GM12878 (cell line): ENCODE results near the gene ATN1. TPM values are rescaled to one million over a fixed set of nuclear protein-coding genes. Genes with fewer than 3 reads are reported as not detected.

Experiments
- ESRRA ChIP-seq: IDR thresholded peaks from 2 replicates; pipeline ENCODE4 v1.6.1; 2012; ENCODE audit warnings: mild to moderate bottlenecking, low read length, improper control_type of control experiment
- EZH2 ChIP-seq: IDR thresholded peaks from 2 replicates; pipeline ENCODE4 v1.6.1; 2012; ENCODE audit warnings: low read depth, mild to moderate bottlenecking, control low read depth, inconsistent platforms, low read length, borderline replicate concordance; ENCODE audit not compliant: control insufficient read depth
- GATAD2B ChIP-seq: fragments of 450-650 bp; conservative IDR thresholded peaks from 2 replicates; pipeline ENCODE4 v1.6.1; 2017; ENCODE audit warnings: low read depth, mild to moderate bottlenecking, moderate library complexity
- HDAC6 ChIP-seq: fragments of 200-600 bp; sonication (generic); IDR thresholded peaks from one replicate; pipeline ENCODE4 v1.8.0; 2017; ENCODE audit warnings: antibody characterized with exemption; ENCODE audit not compliant: unreplicated experiment
- KAT2A ChIP-seq: conservative IDR thresholded peaks from 2 replicates; pipeline ENCODE4 v1.6.1; 2011; ENCODE audit warnings: low read depth, low read length; ENCODE audit not compliant: control insufficient read depth
- MYC ChIP-seq: IDR thresholded peaks from 2 replicates; pipeline ENCODE4 v1.6.1; 2011; ENCODE audit warnings: mild to moderate bottlenecking, low read length, moderate library complexity, inconsistent platforms; ENCODE audit not compliant: insufficient read depth, insufficient replicate concordance, insufficient read length, severe bottlenecking
- PAX8 ChIP-seq: fragments of 450-650 bp; IDR thresholded peaks from 2 replicates; pipeline ENCODE4 v1.6.1; 2017; ENCODE audit warnings: mild to moderate bottlenecking, moderate library complexity
- POLR2A ChIP-seq: IDR thresholded peaks from 2 replicates; pipeline ENCODE4 v1.6.1; 2011; ENCODE audit warnings: low read depth, mild to moderate bottlenecking, low read length
- SMAD1 ChIP-seq: fragments of 450-650 bp; IDR thresholded peaks from 2 replicates; pipeline ENCODE4 v1.6.1; 2018; ENCODE audit warnings: mild to moderate bottlenecking, low read depth; ENCODE audit not compliant: partially characterized antibody
- SMARCA5 ChIP-seq: fragments of 450-650 bp; IDR thresholded peaks from 2 replicates; pipeline ENCODE4 v1.6.1; 2017; ENCODE audit warnings: mild to moderate bottlenecking
- SMC3 ChIP-seq: IDR thresholded peaks from 2 replicates; pipeline ENCODE4 v1.6.1; 2011; ENCODE audit warnings: low read length, improper control_type of control experiment, borderline replicate concordance
- TCF3 ChIP-seq: IDR thresholded peaks from 2 replicates; pipeline ENCODE4 v1.6.1; 2012; ENCODE audit warnings: low read depth, mild to moderate bottlenecking, low read length, borderline replicate concordance; ENCODE audit not compliant: insufficient read depth
- ZBED1 ChIP-seq: IDR thresholded peaks from 2 replicates; pipeline ENCODE4 v1.6.1; 2016; ENCODE audit warnings: borderline replicate concordance
- polyA plus RNA-seq, 11 experiments: library from polyadenylated mRNA; depleted of rRNA in 4 of 11; unstranded in 6 of 11; stranded (reverse) in 5 of 11; fragments of >200 nt; fragmentation: Nextera tagmentation in 4 of 11; fragmentation: Illumina TruSeq in 1 of 11; extraction: Ambion mirVana in 4 of 11; extraction: Trizol in 1 of 11; gene quantifications; 1 replicate in 1 of 11; 2 replicates in 10 of 11; pipeline versions ENCODE4 v1.2.1 to v1.2.3, GENCODE V29; 2011 to 2016; ENCODE audit warnings: inconsistent platforms in 2 of 11, missing spikeins in 2 of 11, low read depth in 1 of 11
- total RNA-seq, 4 experiments: library from RNA; depleted of rRNA in 3 of 4; stranded (reverse); fragments of >200 nt in 3 of 4; fragmentation: Illumina TruSeq in 1 of 4; extraction: Trizol in 1 of 4; gene quantifications; 2 replicates each; pipeline versions ENCODE4 v1.2.1 to v1.2.3, GENCODE V29; 2013 to 2021
- TF ChIP-seq, protein P1 (sequence below): fragments of 450-650 bp; conservative IDR thresholded peaks from 2 replicates; pipeline ENCODE4 v1.6.1; 2017; ENCODE audit warnings: mild to moderate bottlenecking, moderate library complexity
- TF ChIP-seq, protein P2 (sequence below): fragments of 450-650 bp; IDR thresholded peaks from 2 replicates; pipeline ENCODE4 v1.6.1; 2016; ENCODE audit warnings: mild to moderate bottlenecking
- TF ChIP-seq, protein P3 (sequence below): fragments of 450-650 bp; formaldehyde crosslinking; IDR thresholded peaks from 2 replicates; pipeline ENCODE4 v1.4.0; 2020; ENCODE audit warnings: mild to moderate bottlenecking, moderate library complexity
- TF ChIP-seq, protein P4 (sequence below): fragments of 450-650 bp; IDR thresholded peaks from 2 replicates; pipeline ENCODE4 v1.6.1; 2017; ENCODE audit warnings: mild to moderate bottlenecking, moderate library complexity

ATN1 gene
- total and polyA plus RNA-seq, 10 of the 15 experiments (the other 5 are each of a cell fraction or from before 2014, with no cell fraction given), result 0.08 to 44.5 (median 5.0) TPM

DNA sequence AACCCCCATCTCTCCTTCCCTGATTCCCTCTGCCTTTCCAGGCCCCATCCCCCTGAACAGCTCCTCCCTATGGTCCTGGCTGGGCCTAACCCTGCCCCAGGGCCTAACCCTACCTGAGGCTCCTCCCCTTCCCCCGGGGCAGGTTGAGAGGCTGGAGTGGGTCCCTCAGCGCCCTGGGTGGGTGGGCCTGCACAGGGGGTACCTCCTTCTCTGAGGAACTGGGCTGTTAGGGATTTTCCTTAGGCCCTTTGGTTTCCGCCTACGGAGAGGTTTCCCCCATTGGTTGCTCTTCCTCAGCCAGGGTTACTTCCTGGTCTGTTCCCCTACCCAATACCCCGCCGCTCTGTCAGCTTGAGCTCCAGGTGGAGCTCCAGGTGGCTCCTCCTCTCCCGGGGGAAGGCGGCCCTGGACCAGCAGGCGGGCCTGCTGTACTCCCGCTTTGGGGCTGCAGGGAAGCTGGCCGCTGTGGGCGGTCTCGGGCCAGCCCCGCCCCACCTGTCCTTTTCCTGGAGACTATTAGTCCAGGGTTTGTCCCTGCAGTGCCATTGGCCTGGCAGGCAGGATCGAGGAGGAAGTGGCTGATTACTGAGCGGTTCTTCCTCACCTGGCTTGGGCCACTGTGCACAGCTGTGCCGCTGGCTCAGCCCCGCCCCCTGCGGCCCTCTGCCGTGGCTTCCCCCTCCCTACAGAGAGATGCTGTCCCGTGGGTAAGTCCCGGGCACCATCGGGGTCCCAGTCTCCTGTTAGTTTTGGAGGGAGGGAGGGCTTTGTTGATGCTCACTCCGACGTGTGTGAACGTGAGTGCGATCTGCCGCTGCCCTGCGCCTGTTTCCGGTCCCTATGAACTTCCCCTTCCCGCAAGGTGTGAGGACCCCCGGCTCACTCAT, 18.5 kb downstream of the ATN1 start (continued):
- TF ChIP-seq TCF3, result 0 out of 2 replicates have a peak, but pooled peaks have one; percentile 62
- TF ChIP-seq ZBED1, result peak; percentile 52; the same call in 1 of the 2 replicates
- TF ChIP-seq SMARCA5, result no peak
- no peak for TF ChIP-seq EZH2
- peak; percentile 50 for TF ChIP-seq GATAD2B
- TF ChIP-seq, protein P1, sequence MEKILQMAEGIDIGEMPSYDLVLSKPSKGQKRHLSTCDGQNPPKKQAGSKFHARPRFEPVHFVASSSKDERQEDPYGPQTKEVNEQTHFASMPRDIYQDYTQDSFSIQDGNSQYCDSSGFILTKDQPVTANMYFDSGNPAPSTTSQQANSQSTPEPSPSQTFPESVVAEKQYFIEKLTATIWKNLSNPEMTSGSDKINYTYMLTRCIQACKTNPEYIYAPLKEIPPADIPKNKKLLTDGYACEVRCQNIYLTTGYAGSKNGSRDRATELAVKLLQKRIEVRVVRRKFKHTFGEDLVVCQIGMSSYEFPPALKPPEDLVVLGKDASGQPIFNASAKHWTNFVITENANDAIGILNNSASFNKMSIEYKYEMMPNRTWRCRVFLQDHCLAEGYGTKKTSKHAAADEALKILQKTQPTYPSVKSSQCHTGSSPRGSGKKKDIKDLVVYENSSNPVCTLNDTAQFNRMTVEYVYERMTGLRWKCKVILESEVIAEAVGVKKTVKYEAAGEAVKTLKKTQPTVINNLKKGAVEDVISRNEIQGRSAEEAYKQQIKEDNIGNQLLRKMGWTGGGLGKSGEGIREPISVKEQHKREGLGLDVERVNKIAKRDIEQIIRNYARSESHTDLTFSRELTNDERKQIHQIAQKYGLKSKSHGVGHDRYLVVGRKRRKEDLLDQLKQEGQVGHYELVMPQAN, result no peak
- TF ChIP-seq SMAD1, result no peak
- TF ChIP-seq, protein P2, sequence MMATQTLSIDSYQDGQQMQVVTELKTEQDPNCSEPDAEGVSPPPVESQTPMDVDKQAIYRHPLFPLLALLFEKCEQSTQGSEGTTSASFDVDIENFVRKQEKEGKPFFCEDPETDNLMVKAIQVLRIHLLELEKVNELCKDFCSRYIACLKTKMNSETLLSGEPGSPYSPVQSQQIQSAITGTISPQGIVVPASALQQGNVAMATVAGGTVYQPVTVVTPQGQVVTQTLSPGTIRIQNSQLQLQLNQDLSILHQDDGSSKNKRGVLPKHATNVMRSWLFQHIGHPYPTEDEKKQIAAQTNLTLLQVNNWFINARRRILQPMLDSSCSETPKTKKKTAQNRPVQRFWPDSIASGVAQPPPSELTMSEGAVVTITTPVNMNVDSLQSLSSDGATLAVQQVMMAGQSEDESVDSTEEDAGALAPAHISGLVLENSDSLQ, result peak; percentile 47
- peak; percentile 67 for TF ChIP-seq POLR2A
- no peak for TF ChIP-seq KAT2A
- TF ChIP-seq, protein P3, sequence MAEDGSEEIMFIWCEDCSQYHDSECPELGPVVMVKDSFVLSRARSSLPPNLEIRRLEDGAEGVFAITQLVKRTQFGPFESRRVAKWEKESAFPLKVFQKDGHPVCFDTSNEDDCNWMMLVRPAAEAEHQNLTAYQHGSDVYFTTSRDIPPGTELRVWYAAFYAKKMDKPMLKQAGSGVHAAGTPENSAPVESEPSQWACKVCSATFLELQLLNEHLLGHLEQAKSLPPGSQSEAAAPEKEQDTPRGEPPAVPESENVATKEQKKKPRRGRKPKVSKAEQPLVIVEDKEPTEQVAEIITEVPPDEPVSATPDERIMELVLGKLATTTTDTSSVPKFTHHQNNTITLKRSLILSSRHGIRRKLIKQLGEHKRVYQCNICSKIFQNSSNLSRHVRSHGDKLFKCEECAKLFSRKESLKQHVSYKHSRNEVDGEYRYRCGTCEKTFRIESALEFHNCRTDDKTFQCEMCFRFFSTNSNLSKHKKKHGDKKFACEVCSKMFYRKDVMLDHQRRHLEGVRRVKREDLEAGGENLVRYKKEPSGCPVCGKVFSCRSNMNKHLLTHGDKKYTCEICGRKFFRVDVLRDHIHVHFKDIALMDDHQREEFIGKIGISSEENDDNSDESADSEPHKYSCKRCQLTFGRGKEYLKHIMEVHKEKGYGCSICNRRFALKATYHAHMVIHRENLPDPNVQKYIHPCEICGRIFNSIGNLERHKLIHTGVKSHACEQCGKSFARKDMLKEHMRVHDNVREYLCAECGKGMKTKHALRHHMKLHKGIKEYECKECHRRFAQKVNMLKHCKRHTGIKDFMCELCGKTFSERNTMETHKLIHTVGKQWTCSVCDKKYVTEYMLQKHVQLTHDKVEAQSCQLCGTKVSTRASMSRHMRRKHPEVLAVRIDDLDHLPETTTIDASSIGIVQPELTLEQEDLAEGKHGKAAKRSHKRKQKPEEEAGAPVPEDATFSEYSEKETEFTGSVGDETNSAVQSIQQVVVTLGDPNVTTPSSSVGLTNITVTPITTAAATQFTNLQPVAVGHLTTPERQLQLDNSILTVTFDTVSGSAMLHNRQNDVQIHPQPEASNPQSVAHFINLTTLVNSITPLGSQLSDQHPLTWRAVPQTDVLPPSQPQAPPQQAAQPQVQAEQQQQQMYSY, result no peak
- no peak for TF ChIP-seq HDAC6
- no peak for TF ChIP-seq MYC
- TF ChIP-seq PAX8, result no peak
- TF ChIP-seq ESRRA, result no peak
- no peak for TF ChIP-seq SMC3
- TF ChIP-seq, protein P4, sequence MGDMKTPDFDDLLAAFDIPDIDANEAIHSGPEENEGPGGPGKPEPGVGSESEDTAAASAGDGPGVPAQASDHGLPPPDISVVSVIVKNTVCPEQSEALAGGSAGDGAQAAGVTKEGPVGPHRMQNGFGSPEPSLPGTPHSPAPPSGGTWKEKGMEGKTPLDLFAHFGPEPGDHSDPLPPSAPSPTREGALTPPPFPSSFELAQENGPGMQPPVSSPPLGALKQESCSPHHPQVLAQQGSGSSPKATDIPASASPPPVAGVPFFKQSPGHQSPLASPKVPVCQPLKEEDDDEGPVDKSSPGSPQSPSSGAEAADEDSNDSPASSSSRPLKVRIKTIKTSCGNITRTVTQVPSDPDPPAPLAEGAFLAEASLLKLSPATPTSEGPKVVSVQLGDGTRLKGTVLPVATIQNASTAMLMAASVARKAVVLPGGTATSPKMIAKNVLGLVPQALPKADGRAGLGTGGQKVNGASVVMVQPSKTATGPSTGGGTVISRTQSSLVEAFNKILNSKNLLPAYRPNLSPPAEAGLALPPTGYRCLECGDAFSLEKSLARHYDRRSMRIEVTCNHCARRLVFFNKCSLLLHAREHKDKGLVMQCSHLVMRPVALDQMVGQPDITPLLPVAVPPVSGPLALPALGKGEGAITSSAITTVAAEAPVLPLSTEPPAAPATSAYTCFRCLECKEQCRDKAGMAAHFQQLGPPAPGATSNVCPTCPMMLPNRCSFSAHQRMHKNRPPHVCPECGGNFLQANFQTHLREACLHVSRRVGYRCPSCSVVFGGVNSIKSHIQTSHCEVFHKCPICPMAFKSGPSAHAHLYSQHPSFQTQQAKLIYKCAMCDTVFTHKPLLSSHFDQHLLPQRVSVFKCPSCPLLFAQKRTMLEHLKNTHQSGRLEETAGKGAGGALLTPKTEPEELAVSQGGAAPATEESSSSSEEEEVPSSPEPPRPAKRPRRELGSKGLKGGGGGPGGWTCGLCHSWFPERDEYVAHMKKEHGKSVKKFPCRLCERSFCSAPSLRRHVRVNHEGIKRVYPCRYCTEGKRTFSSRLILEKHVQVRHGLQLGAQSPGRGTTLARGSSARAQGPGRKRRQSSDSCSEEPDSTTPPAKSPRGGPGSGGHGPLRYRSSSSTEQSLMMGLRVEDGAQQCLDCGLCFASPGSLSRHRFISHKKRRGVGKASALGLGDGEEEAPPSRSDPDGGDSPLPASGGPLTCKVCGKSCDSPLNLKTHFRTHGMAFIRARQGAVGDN, result peak; percentile 28; the same call in 1 of the 2 replicates
